Panc1 (cell line): Measurements from ENCODE around the gene ARHGEF38. TPM values are rescaled to one million over a fixed set of nuclear protein-coding genes. Genes with fewer than 3 reads are reported as not detected.

Experiments used
- ATAC-seq: fragments of 200-7000 bp; cut with Tn5 transposase; 2 replicates; pipeline ENCODE4 v1.9.1; 2020; ENCODE audit warnings: mild to moderate bottlenecking, moderate library complexity
- BruUV-seq: library from RNA; stranded (reverse); fragments of 400-500 nt; replicated peaks from 2 replicates; lab custom pipeline; 2021; lab: Mats Ljungman, UMichigan
- CTCF ChIA-PET: fragments of 300-600 bp; sonication (Branson Sonifier 250); formaldehyde crosslinking; loops from one replicate; lab custom pipeline; 2022; ENCODE audit warnings: antibody characterized with exemption; lab: Charles Lee
- POLR2A ChIA-PET: fragments of 300-600 bp; sonication (Branson Sonifier 250); formaldehyde crosslinking; loops from one replicate; lab custom pipeline; 2022; ENCODE audit warnings: antibody characterized with exemption; lab: Charles Lee
- DNase-seq: peaks from one replicate; pipeline ENCODE4 v3.0.0-alpha.2; 2010; ENCODE audit warnings: low read depth, low spot score
- H3K27ac ChIP-seq: 2 replicates; pipeline ENCODE4 v1.5.1; 2011; ENCODE audit warnings: mild to moderate bottlenecking, low read length, inconsistent platforms
- H3K27me3 ChIP-seq: fragments of 200-500 bp; sonication (Bioruptor generic); 2 replicates; pipeline ENCODE4 v1.6.0; 2014; ENCODE audit warnings: low read length, inconsistent platforms; ENCODE audit not compliant: control insufficient read depth, insufficient read depth
- H3K36me3 ChIP-seq: fragments of 200-500 bp; sonication (Bioruptor generic); 2 replicates; pipeline ENCODE4 v1.5.1; 2014; ENCODE audit warnings: inconsistent platforms, mild to moderate bottlenecking, low read length, moderate library complexity; ENCODE audit not compliant: control insufficient read depth, insufficient read depth
- H3K4me1 ChIP-seq: 2 replicates; pipeline ENCODE4 v1.5.1; 2011; ENCODE audit warnings: inconsistent platforms, mild to moderate bottlenecking, low read length, moderate library complexity; ENCODE audit not compliant: control insufficient read depth, insufficient read depth
- H3K4me3 ChIP-seq, 2 experiments: 2 replicates each; pipeline ENCODE4 v1.5.1; 2011 to 2012; ENCODE audit warnings: low read depth in 2 of 2, low read length in 2 of 2, mild to moderate bottlenecking in 2 of 2, inconsistent platforms in 1 of 2, moderate library complexity in 1 of 2
- H3K9me3 ChIP-seq: fragments of 200-500 bp; sonication (Bioruptor generic); 2 replicates; pipeline ENCODE4 v1.5.1; 2014; ENCODE audit warnings: low read depth, mild to moderate bottlenecking, inconsistent platforms, low read length, moderate library complexity; ENCODE audit not compliant: control insufficient read depth, insufficient read depth
- CTCF ChIP-seq: fragments of 450-650 bp; IDR thresholded peaks from 2 replicates; pipeline ENCODE4 v1.5.1; 2017; ENCODE audit warnings: mild to moderate bottlenecking
- POLR2AphosphoS5 ChIP-seq: IDR thresholded peaks from 2 replicates; pipeline ENCODE4 v1.6.1; 2012; ENCODE audit warnings: mild to moderate bottlenecking, low read depth, low read length, moderate library complexity
- REST ChIP-seq, 2 experiments: IDR thresholded peaks; 2 replicates each; pipeline ENCODE4 v1.6.1; 2011 to 2012; ENCODE audit warnings: low read depth in 2 of 2, control low read depth in 1 of 2, low read length in 1 of 2, mild to moderate bottlenecking in 1 of 2, moderate library complexity in 1 of 2; ENCODE audit not compliant: insufficient read depth in 1 of 2
- SIN3A ChIP-seq: IDR thresholded peaks from 2 replicates; pipeline ENCODE4 v1.6.1; 2012; ENCODE audit warnings: low read depth, mild to moderate bottlenecking, low read length, moderate library complexity, borderline replicate concordance; ENCODE audit not compliant: insufficient read depth
- TCF7L2 ChIP-seq: IDR thresholded peaks from 2 replicates; pipeline ENCODE4 v1.6.1; 2011; ENCODE audit warnings: mild to moderate bottlenecking, low read depth, low read length, inconsistent platforms
- in situ Hi-C: cut with HindIII; loops from 2 replicates; pipeline ENCODE4 v1.10.0; 2016; ENCODE audit warnings: low sequenced_read_pairs, low pct_unique_long_range_greater_than_20kb
- intact Hi-C: fragments of 100-400 bp; cut with micrococcal nuclease; formaldehyde crosslinking; loops from one replicate; pipeline ENCODE4 v1.10.0; 2022; ENCODE audit not compliant: unreplicated experiment
- total RNA-seq: library from RNA; stranded (reverse); gene quantifications from one replicate; pipeline ENCODE4 v1.2.1, GENCODE V29; 2021; ENCODE audit not compliant: unreplicated experiment

ARHGEF38 gene
- total RNA-seq, 1 experiment from 2014 or later: not detected

GRCh38 chr4:105624530-105624929 is 72.1 kb downstream of the ARHGEF38 start:
- no peak for TF ChIP-seq CTCF
- TF ChIP-seq TCF7L2: no peak
- TF ChIP-seq POLR2AphosphoS5: no peak
- TF ChIP-seq SIN3A: no peak
- TF ChIP-seq REST (IDR thresholded peaks at IDR 0.05; ENCODE audit: insufficient read depth in 1 of 2, low read depth in 2 of 2, low read length in 1 of 2): no peak
- in situ Hi-C loops: no loop called here
- intact Hi-C loops: no loop called here
- H3K9me3 ChIP-seq: no peaks in the 10 kb centered on the region
- no TSS peak for BruUV-seq
- no peaks in the 10 kb centered on the region for H3K36me3 ChIP-seq
- CTCF ChIA-PET: no interaction called here
- POLR2A ChIA-PET: no interaction called here
- no peaks in the 10 kb centered on the region for H3K4me1 ChIP-seq
- H3K27me3 ChIP-seq: no peaks in the 10 kb centered on the region
- no peak for DNase-seq
- H3K27ac ChIP-seq: no peak overlapping the region
- H3K4me3 ChIP-seq: no peak overlapping the region
- no peak for ATAC-seq

GRCh38 chr4:105625214-105625613 is 72.8 kb downstream of the ARHGEF38 start:
- TF ChIP-seq TCF7L2: no peak
- no peak for TF ChIP-seq CTCF
- no peak for TF ChIP-seq REST (IDR thresholded peaks at IDR 0.05; ENCODE audit: insufficient read depth in 1 of 2, low read depth in 2 of 2, low read length in 1 of 2)
- CTCF ChIA-PET: no interaction called here
- ATAC-seq: no peak
- Histone ChIP-seq H3K27ac (no peak overlapping the region), H3K36me3 (no peaks in the 10 kb centered on the region), H3K27me3 (no peaks in the 10 kb centered on the region), H3K9me3 (no peaks in the 10 kb centered on the region), H3K4me1 (no peaks in the 10 kb centered on the region), H3K4me3 (no peak overlapping the region)
- intact Hi-C loops: no loop called here
- DNase-seq: no peak
- in situ Hi-C loops: no loop called here
- POLR2A ChIA-PET: no interaction called here
- no TSS peak for BruUV-seq
